Measurements from ENCODE around the gene TMEM255B. TPM values are rescaled to one million over a fixed set of nuclear protein-coding genes. Genes with fewer than 3 reads are reported as not detected.

TMEM255B gene
- total RNA-seq, 1 experiment from 2014 or later: 4.7 TPM

GRCh38 chr13:113810640-113811039 is 51.6 kb downstream of the TMEM255B start (continued):
- TF ChIP-seq STAT6 (CRISPR knock-in tag; conservative IDR thresholded peaks at IDR 0.05; ENCODE audit: low read depth): no peak
- TF ChIP-seq E2F5 (CRISPR knock-in tag; IDR thresholded peaks at IDR 0.05): no peak
- TF ChIP-seq ZNF232 (CRISPR knock-in tag; IDR thresholded peaks at IDR 0.05): no peak
- no peak for TF ChIP-seq NR3C1 (CRISPR knock-in tag; conservative IDR thresholded peaks at IDR 0.05; ENCODE audit: low read depth)
- TF ChIP-seq E2F4 (CRISPR knock-in tag; IDR thresholded peaks at IDR 0.05; ENCODE audit: borderline replicate concordance, low read depth): no peak
- no peak for TF ChIP-seq JUN (CRISPR knock-in tag; IDR thresholded peaks at IDR 0.05)
- no peak for TF ChIP-seq E2F1 (CRISPR knock-in tag; IDR thresholded peaks at IDR 0.05)

- peaks cover 9% of the 10 kb centered on the region for H3K36me3 Mint-ChIP-seq
- no peak for TF ChIP-seq MAX (CRISPR knock-in tag; IDR thresholded peaks at IDR 0.05)
- TF ChIP-seq NFYB (CRISPR knock-in tag; conservative IDR thresholded peaks at IDR 0.05; ENCODE audit: low read depth): no peak
- TF ChIP-seq E2F4 (CRISPR knock-in tag; IDR thresholded peaks at IDR 0.05; ENCODE audit: borderline replicate concordance, low read depth): no peak
- no peak for TF ChIP-seq AFF4 (CRISPR knock-in tag; IDR thresholded peaks at IDR 0.05; ENCODE audit: borderline replicate concordance)
- H3K27me3 Mint-ChIP-seq (ENCODE audit: low read depth): no peaks in the 10 kb centered on the region; the same call in 1 of the 2 replicates
- no peak overlapping the region for H3K27ac Mint-ChIP-seq
- H3K9me3 Mint-ChIP-seq: peaks cover 15% of the 10 kb centered on the region
- H3K4me1 Mint-ChIP-seq: no peaks in the 10 kb centered on the region
- POLR2A ChIA-PET: no interaction called here
- DNase-seq (ENCODE audit: low spot score) (no peak), ATAC-seq (no peak)
- CTCF ChIA-PET: interaction anchor here (1.2 kb wide), 1 partner anchor 136 kb away, joined by 3 read pairs; no protein-coding TSS in a partner anchor
- no peak overlapping the region for H3K4me3 Mint-ChIP-seq
Observed at GRCh38 chr13:113811081-113811928, 52.3 kb downstream of the TMEM255B start.
